ENCODE measurements around the gene SQOR. TPM values are rescaled to one million over a fixed set of nuclear protein-coding genes. Genes with fewer than 3 reads are reported as not detected.

The SQOR gene
- total and polyA plus RNA-seq, 2 donors (not counting 1 experiment from before 2014, with no cell fraction given), result 25.6 to 29.1 TPM

DNA sequence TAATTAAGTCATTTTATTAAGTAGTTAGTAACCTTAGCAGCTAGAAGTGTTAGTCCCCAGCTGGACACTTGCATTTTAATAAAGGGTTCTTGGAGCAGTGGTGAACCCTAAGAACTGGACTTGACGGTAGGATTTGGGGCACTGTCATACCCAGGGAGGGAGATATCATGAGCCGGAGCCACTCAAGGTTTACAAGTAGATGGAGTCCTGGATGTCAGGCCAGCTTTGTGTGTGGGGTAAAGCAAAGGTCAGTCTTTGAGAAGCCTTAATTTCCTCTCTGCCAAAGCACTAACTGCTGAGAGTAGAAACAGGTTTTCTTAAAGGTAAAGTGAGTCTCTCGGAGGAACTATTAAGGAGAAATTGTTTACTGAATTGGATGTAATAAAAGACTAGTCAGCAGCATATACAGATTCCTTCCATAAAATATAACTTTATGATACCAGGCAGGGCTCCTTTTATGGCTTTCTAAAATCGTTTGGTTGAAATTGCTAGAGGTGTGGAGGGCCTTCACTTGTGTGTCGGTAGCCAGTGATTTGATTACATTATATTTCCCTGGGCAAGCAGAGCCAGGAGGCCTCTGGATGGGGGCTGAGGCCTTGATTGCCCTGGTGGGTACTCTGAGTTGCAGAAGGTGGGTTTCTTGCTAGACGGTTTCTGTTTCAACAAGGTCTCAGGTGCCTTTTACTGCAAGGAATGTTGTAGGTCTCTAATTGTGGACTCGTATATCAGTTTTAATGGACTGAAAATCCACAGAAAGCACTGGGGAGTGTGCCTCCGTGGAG is 23.1 kb downstream of the SQOR start:
- no peak overlapping the region for H3K9ac ChIP-seq (ENCODE audit: low read length)

More for the DNA sequence above, 23.1 kb downstream of the SQOR start:
- CTCF ChIA-PET, result no interaction called here
- peaks cover 3 to 6% of the 10 kb centered on the region in 2 donors for H3K4me1 ChIP-seq (ENCODE audit: control insufficient read depth in 2 of 2, insufficient read depth in 2 of 2, low read length in 2 of 2)
- intact Hi-C loops (cut with micrococcal nuclease), result no loop called here
- H3K4me1 Mint-ChIP-seq, result peaks cover 20% of the 10 kb centered on the region
- no peaks in the 10 kb centered on the region for H3K9me3 ChIP-seq (ENCODE audit: control extremely low read depth in 1 of 3, control insufficient read depth in 2 of 3, insufficient read depth in 1 of 3, low read length in 2 of 3)
- POLR2A ChIA-PET, result no interaction called here
- 70% methylated on average over 6 of the region's 8 CpGs for WGBS (ENCODE audit: insufficient coverage)
- H3K27ac ChIP-seq (ENCODE audit: low read length in 2 of 2), result no peak overlapping the region
- peaks cover 57% of the 10 kb centered on the region for H4K20me1 ChIP-seq (ENCODE audit: control insufficient read depth, insufficient read depth, low read length, poor library complexity, severe bottlenecking)
- H3K9me3 Mint-ChIP-seq (ENCODE audit: insufficient read depth), result no peaks in the 10 kb centered on the region
- H2AFZ ChIP-seq (ENCODE audit: insufficient read depth, low read depth, low read length, poor library complexity, severe bottlenecking), result no peak overlapping the region
- no peaks in the 10 kb centered on the region for H3K27me3 ChIP-seq (replicated peaks in 1 of 4; ENCODE audit: control extremely low read depth in 1 of 4, control insufficient read depth in 3 of 4, insufficient read depth in 4 of 4, low read length in 3 of 4)
- H3K27ac Mint-ChIP-seq, result no peak overlapping the region
- no peak overlapping the region for H3K4me2 ChIP-seq (replicated peaks; ENCODE audit: low read depth, low read length, poor library complexity, severe bottlenecking)
- ATAC-seq (ENCODE audit: low read depth) (no peak), DNase-seq (no peak)
- TF ChIP-seq EZH2 (IDR thresholded peaks at IDR 0.05; ENCODE audit: borderline replicate concordance, insufficient read depth, low read depth, low read length, poor library complexity, severe bottlenecking), result no peak
- no peak for TF ChIP-seq CTCF (IDR thresholded peaks at IDR 0.05)
- no peaks in the 10 kb centered on the region for H3K27me3 Mint-ChIP-seq
- no peak overlapping the region for H3K4me3 ChIP-seq (ENCODE audit: control extremely low read depth in 1 of 5, extremely low read depth in 1 of 5, insufficient read depth in 1 of 5, low read depth in 2 of 5, low read length in 4 of 5)
- no peak overlapping the region for H3K4me3 Mint-ChIP-seq
- H3K36me3 ChIP-seq (replicated peaks in 1 of 2; ENCODE audit: control extremely low read depth in 1 of 2, control insufficient read depth in 1 of 2, extremely low read depth in 1 of 2, insufficient read depth in 2 of 2, low read length in 1 of 2), result peaks cover 0 to 33% of the 10 kb centered on the region in 2 experiments
- peaks cover 43% of the 10 kb centered on the region for H3K79me2 ChIP-seq (ENCODE audit: control insufficient read depth, insufficient read depth, low read length)
